HepG2 (cell line): ENCODE data around the gene ANXA2. TPM values are rescaled to one million over a fixed set of nuclear protein-coding genes. Genes with fewer than 3 reads are reported as not detected.

Source experiments
- ATAC-seq: fragments of 200-7000 bp; cut with Tn5 transposase; 3 replicates; pipeline ENCODE4 v1.9.1; 2020; ENCODE audit warnings: mild to moderate bottlenecking, moderate library complexity
- BruUV-seq: library from RNA; stranded (reverse); fragments of 400-500 nt; replicated peaks from 2 replicates; lab custom pipeline; 2021; lab: Mats Ljungman, UMichigan
- CTCF ChIA-PET: fragments of 300-600 bp; formaldehyde crosslinking; extraction: SDS; loops from one replicate; lab custom pipeline; 2021; ENCODE audit warnings: low total read pairs, inconsistent platforms, low intra/inter-chr PET ratio; lab: Yijun Ruan, JAX
- POLR2A ChIA-PET: fragments of 350-600 bp; sonication (Branson Sonifier 250); formaldehyde crosslinking; loops from one replicate; lab custom pipeline; 2020; ENCODE audit warnings: antibody characterized with exemption, inconsistent platforms; lab: Yijun Ruan, JAX
- DNase-seq: peaks from one replicate; pipeline ENCODE4 v3.0.0-alpha.2; 2015; ENCODE audit warnings: low spot score
- FAIRE-seq: peaks from 3 replicates; lab custom pipeline; 2011; peaks lifted over from hg19 to GRCh38; lab: Jason Lieb, UNC
- H2AFZ ChIP-seq: one replicate; pipeline ENCODE4 v1.6.1; 2011; ENCODE audit warnings: low read length, inconsistent platforms
- H3K27ac ChIP-seq: fragments of 300-600 bp; 3 replicates; pipeline ENCODE4 v1.8.0; 2011; ENCODE audit warnings: mixed run types, mild to moderate bottlenecking, mixed read lengths, low read length, inconsistent platforms; ENCODE audit not compliant: insufficient read depth; ENCODE audit errors: extremely low read length
- H3K27me3 ChIP-seq, 2 experiments: fragments of 200-600 bp in 1 of 2; 2 replicates in 1 of 2; 3 replicates in 1 of 2; pipeline versions ENCODE4 v1.6.0 to v1.8.0; 2011; ENCODE audit warnings: low read length in 2 of 2, mild to moderate bottlenecking in 2 of 2, moderate library complexity in 2 of 2, inconsistent platforms in 1 of 2; ENCODE audit not compliant: insufficient read depth in 2 of 2, control insufficient read depth in 1 of 2
- H3K36me3 ChIP-seq, 2 experiments: fragments of 200-600 bp in 1 of 2; replicated peaks in 1 of 2; 2 replicates in 1 of 2; 3 replicates in 1 of 2; pipeline versions ENCODE4 v1.5.1 to v1.8.0; 2011; ENCODE audit warnings: low read length in 2 of 2, inconsistent platforms in 1 of 2; ENCODE audit not compliant: insufficient read depth in 2 of 2, control insufficient read depth in 1 of 2
- H3K4me1 ChIP-seq: 2 replicates; pipeline ENCODE4 v1.5.1; 2012; ENCODE audit warnings: low read length, inconsistent platforms; ENCODE audit not compliant: insufficient read depth
- H3K4me2 ChIP-seq: 2 replicates; pipeline ENCODE4 v1.6.0; 2011; ENCODE audit warnings: low read depth, low read length, inconsistent platforms
- H3K4me3 ChIP-seq, 3 experiments: fragments of 200-600 bp in 1 of 3; sonication (generic), shearing (Covaris generic) in 1 of 3; replicated peaks in 1 of 3; 2 replicates each; pipeline ENCODE4 v1.5.1; 2011 to 2016; ENCODE audit warnings: low read length in 3 of 3, inconsistent platforms in 2 of 3, low read depth in 2 of 3, mild to moderate bottlenecking in 2 of 3, control low read depth in 1 of 3, mixed read lengths in 1 of 3; ENCODE audit not compliant: insufficient read depth in 1 of 3
- H3K79me2 ChIP-seq: one replicate; pipeline ENCODE4 v1.6.1; 2011; ENCODE audit warnings: low read length, inconsistent platforms; ENCODE audit not compliant: insufficient read depth
- H3K9ac ChIP-seq: 2 replicates; pipeline ENCODE4 v1.6.0; 2011; ENCODE audit warnings: mild to moderate bottlenecking, low read depth, low read length, inconsistent platforms; ENCODE audit not compliant: insufficient read depth
- H3K9me3 ChIP-seq: 2 replicates; pipeline ENCODE4 v1.5.1; 2012; ENCODE audit warnings: mild to moderate bottlenecking, low read length
- H4K20me1 ChIP-seq: 2 replicates; pipeline ENCODE4 v1.6.0; 2011; ENCODE audit warnings: inconsistent platforms, mild to moderate bottlenecking, low read length, moderate library complexity; ENCODE audit not compliant: insufficient read depth
- HHEX ChIP-seq: IDR thresholded peaks from 2 replicates; pipeline ENCODE4 v1.6.1; 2016; ENCODE audit warnings: control low read depth
- HNRNPL ChIP-seq: fragments of 200-400 bp; formaldehyde crosslinking; IDR thresholded peaks from 2 replicates; pipeline ENCODE4 v1.6.1; 2017; ENCODE audit warnings: mild to moderate bottlenecking, low read depth, low read length
- NCOA2 ChIP-seq: sonication (generic); formaldehyde crosslinking; IDR thresholded peaks from 2 replicates; pipeline ENCODE4 v1.8.0; 2022; ENCODE audit warnings: inconsistent platforms
- NFYB ChIP-seq: sonication (generic); formaldehyde crosslinking; IDR thresholded peaks from 2 replicates; pipeline ENCODE4 v1.4.0; 2020; ENCODE audit warnings: missing genetic modification reagents
- NR1H2 ChIP-seq: sonication (generic); formaldehyde crosslinking; IDR thresholded peaks from 2 replicates; pipeline ENCODE4 v1.8.1; 2022; ENCODE audit warnings: low read depth, missing genetic modification reagents, borderline replicate concordance
- SP1 ChIP-seq, 2 experiments: fragments of 450-650 bp in 1 of 2; sonication (generic) in 1 of 2; formaldehyde crosslinking in 1 of 2; IDR thresholded peaks; 2 replicates each; pipeline versions ENCODE4 v1.4.0 to v1.6.1; 2016 to 2020; ENCODE audit warnings: missing genetic modification reagents in 1 of 2
- WGBS: methylation state at CpG from one replicate; pipeline ENCODE4 v1.1.6; 2017; ENCODE audit warnings: low lambda C conversion rate; 5-methylcytosine and 5-hydroxymethylcytosine counted together
- in situ Hi-C: cut with HindIII; loops from 2 replicates; pipeline ENCODE4 v1.10.0; 2017; ENCODE audit warnings: low pct_unique_long_range_greater_than_20kb; ENCODE audit not compliant: extremely low pct_ligation_motif_present
- intact Hi-C: fragments of 100-400 bp; cut with micrococcal nuclease; formaldehyde crosslinking; loops from one replicate; pipeline ENCODE4 v1.10.0; 2022; ENCODE audit not compliant: unreplicated experiment
- polyA plus RNA-seq, 8 experiments: library from polyadenylated mRNA; depleted of rRNA in 3 of 8; stranded (reverse) in 7 of 8; unstranded in 1 of 8; fragments of >200 nt; fragmentation: Illumina TruSeq in 4 of 8; extraction: Trizol in 4 of 8; gene quantifications; 2 replicates each; pipeline versions ENCODE4 v1.2.1 to v1.2.3, GENCODE V29; 2011 to 2016; ENCODE audit warnings: low read depth in 4 of 8, missing spikeins in 1 of 8, mixed read lengths in 1 of 8; ENCODE audit not compliant: insufficient read depth in 1 of 8
- total RNA-seq, 5 experiments: library from RNA; depleted of rRNA; stranded (reverse); fragments of >200 nt; fragmentation: Illumina TruSeq; extraction: Trizol; gene quantifications; 2 replicates each; pipeline ENCODE4 v1.2.3, GENCODE V29; 2016; ENCODE audit warnings: low read depth in 1 of 5
- TF ChIP-seq, protein P1 (sequence below): IDR thresholded peaks from 2 replicates; pipeline ENCODE4 v1.6.1; 2016; ENCODE audit warnings: low read depth, missing genetic modification reagents, missing compliant biosample characterization
- TF ChIP-seq, protein P2 (sequence below): sonication (generic); formaldehyde crosslinking; conservative IDR thresholded peaks from 2 replicates; pipeline ENCODE4 v1.5.0; 2020; ENCODE audit warnings: missing genetic modification reagents
- TF ChIP-seq, protein P3 (sequence below): sonication (generic); formaldehyde crosslinking; IDR thresholded peaks from 2 replicates; pipeline ENCODE4 v1.4.0; 2020; ENCODE audit warnings: mild to moderate bottlenecking, missing genetic modification reagents, borderline replicate concordance
- TF ChIP-seq, protein P4 (sequence below): sonication (generic); formaldehyde crosslinking; IDR thresholded peaks from 2 replicates; pipeline ENCODE4 v1.9.0; 2022; ENCODE audit warnings: missing genetic modification reagents, mild to moderate bottlenecking, borderline replicate concordance
- TF ChIP-seq, protein P5 (sequence below): sonication (generic); formaldehyde crosslinking; IDR thresholded peaks from 2 replicates; pipeline ENCODE4 v1.4.0; 2020; ENCODE audit warnings: missing genetic modification reagents

ANXA2 gene
- total and polyA plus RNA-seq, 2 of the 13 experiments (the other 11 are each of a cell fraction or from before 2014, with no cell fraction given) = 196 to 613 TPM

DNA sequence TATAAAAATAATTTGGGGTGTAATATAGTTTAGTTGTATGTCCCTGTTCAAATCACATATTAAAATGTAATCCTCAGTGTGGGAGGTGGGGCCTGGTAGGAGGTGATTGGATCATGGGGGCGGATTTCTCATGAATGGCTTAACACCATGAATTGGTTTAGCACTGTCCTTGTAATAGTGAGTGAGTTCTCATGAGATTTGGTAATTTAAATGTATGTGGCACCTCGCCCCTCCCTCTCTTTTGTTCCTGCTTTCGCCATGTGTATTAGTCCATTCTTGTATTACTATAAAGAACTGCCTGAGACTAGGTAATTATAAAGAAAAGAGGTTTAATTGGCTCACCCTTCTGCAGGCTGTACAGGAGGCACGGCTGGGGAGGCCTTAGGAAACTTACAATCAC is 83.9 kb downstream of the ANXA2 start:
- no peak overlapping the region for H3K27ac ChIP-seq
- WGBS = 2% methylated on average over 4 of the region's 4 CpGs
- no peaks in the 10 kb centered on the region for H3K9me3 ChIP-seq
- ATAC-seq (no peak), DNase-seq (no peak), FAIRE-seq (no peak)
- H3K79me2 ChIP-seq = no peaks in the 10 kb centered on the region
- no peaks in the 10 kb centered on the region for H4K20me1 ChIP-seq
- H3K4me3 ChIP-seq = no peak overlapping the region
- CTCF ChIA-PET = no interaction called here
- in situ Hi-C loops (loop anchor here (25.0 kb wide), 1 partner anchor 577 kb away; no protein-coding TSS in a partner anchor), intact Hi-C loops (no loop called here)
- H3K27me3 ChIP-seq = peaks cover 0 to 20% of the 10 kb centered on the region in 2 experiments; a peak in 3 of 5 replicates
- BruUV-seq = no TSS peak
- H3K36me3 ChIP-seq = no peaks in the 10 kb centered on the region
- POLR2A ChIA-PET = no interaction called here
- H3K4me2 ChIP-seq = no peak overlapping the region
- no peaks in the 10 kb centered on the region for H3K4me1 ChIP-seq
- no peak overlapping the region for H3K9ac ChIP-seq
- no peak overlapping the region for H2AFZ ChIP-seq
- no peak for TF ChIP-seq HNRNPL
- TF ChIP-seq, protein P1, sequence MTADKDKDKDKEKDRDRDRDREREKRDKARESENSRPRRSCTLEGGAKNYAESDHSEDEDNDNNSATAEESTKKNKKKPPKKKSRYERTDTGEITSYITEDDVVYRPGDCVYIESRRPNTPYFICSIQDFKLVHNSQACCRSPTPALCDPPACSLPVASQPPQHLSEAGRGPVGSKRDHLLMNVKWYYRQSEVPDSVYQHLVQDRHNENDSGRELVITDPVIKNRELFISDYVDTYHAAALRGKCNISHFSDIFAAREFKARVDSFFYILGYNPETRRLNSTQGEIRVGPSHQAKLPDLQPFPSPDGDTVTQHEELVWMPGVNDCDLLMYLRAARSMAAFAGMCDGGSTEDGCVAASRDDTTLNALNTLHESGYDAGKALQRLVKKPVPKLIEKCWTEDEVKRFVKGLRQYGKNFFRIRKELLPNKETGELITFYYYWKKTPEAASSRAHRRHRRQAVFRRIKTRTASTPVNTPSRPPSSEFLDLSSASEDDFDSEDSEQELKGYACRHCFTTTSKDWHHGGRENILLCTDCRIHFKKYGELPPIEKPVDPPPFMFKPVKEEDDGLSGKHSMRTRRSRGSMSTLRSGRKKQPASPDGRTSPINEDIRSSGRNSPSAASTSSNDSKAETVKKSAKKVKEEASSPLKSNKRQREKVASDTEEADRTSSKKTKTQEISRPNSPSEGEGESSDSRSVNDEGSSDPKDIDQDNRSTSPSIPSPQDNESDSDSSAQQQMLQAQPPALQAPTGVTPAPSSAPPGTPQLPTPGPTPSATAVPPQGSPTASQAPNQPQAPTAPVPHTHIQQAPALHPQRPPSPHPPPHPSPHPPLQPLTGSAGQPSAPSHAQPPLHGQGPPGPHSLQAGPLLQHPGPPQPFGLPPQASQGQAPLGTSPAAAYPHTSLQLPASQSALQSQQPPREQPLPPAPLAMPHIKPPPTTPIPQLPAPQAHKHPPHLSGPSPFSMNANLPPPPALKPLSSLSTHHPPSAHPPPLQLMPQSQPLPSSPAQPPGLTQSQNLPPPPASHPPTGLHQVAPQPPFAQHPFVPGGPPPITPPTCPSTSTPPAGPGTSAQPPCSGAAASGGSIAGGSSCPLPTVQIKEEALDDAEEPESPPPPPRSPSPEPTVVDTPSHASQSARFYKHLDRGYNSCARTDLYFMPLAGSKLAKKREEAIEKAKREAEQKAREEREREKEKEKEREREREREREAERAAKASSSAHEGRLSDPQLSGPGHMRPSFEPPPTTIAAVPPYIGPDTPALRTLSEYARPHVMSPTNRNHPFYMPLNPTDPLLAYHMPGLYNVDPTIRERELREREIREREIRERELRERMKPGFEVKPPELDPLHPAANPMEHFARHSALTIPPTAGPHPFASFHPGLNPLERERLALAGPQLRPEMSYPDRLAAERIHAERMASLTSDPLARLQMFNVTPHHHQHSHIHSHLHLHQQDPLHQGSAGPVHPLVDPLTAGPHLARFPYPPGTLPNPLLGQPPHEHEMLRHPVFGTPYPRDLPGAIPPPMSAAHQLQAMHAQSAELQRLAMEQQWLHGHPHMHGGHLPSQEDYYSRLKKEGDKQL (CRISPR knock-in tag) = no peak
- TF ChIP-seq, protein P2, sequence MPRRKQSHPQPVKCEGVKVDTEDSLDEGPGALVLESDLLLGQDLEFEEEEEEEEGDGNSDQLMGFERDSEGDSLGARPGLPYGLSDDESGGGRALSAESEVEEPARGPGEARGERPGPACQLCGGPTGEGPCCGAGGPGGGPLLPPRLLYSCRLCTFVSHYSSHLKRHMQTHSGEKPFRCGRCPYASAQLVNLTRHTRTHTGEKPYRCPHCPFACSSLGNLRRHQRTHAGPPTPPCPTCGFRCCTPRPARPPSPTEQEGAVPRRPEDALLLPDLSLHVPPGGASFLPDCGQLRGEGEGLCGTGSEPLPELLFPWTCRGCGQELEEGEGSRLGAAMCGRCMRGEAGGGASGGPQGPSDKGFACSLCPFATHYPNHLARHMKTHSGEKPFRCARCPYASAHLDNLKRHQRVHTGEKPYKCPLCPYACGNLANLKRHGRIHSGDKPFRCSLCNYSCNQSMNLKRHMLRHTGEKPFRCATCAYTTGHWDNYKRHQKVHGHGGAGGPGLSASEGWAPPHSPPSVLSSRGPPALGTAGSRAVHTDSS (CRISPR knock-in tag) = no peak
- TF ChIP-seq NCOA2 = no peak
- no peak for TF ChIP-seq NR1H2 (CRISPR knock-in tag)
- no peak for TF ChIP-seq SP1 (IDR thresholded peaks at IDR 0.05)
- no peak for TF ChIP-seq SP1 (CRISPR knock-in tag; IDR thresholded peaks at IDR 0.05)
- TF ChIP-seq, protein P3, sequence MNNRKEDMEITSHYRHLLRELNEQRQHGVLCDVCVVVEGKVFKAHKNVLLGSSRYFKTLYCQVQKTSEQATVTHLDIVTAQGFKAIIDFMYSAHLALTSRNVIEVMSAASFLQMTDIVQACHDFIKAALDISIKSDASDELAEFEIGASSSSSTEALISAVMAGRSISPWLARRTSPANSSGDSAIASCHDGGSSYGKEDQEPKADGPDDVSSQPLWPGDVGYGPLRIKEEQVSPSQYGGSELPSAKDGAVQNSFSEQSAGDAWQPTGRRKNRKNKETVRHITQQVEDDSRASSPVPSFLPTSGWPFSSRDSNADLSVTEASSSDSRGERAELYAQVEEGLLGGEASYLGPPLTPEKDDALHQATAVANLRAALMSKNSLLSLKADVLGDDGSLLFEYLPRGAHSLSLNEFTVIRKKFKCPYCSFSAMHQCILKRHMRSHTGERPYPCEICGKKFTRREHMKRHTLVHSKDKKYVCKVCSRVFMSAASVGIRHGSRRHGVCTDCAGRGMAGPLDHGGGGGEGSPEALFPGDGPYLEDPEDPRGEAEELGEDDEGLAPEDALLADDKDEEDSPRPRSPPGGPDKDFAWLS (CRISPR knock-in tag) = no peak
- TF ChIP-seq NFYB = no peak
- TF ChIP-seq, protein P4, sequence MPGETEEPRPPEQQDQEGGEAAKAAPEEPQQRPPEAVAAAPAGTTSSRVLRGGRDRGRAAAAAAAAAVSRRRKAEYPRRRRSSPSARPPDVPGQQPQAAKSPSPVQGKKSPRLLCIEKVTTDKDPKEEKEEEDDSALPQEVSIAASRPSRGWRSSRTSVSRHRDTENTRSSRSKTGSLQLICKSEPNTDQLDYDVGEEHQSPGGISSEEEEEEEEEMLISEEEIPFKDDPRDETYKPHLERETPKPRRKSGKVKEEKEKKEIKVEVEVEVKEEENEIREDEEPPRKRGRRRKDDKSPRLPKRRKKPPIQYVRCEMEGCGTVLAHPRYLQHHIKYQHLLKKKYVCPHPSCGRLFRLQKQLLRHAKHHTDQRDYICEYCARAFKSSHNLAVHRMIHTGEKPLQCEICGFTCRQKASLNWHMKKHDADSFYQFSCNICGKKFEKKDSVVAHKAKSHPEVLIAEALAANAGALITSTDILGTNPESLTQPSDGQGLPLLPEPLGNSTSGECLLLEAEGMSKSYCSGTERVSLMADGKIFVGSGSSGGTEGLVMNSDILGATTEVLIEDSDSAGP (CRISPR knock-in tag) = no peak
- TF ChIP-seq, protein P5, sequence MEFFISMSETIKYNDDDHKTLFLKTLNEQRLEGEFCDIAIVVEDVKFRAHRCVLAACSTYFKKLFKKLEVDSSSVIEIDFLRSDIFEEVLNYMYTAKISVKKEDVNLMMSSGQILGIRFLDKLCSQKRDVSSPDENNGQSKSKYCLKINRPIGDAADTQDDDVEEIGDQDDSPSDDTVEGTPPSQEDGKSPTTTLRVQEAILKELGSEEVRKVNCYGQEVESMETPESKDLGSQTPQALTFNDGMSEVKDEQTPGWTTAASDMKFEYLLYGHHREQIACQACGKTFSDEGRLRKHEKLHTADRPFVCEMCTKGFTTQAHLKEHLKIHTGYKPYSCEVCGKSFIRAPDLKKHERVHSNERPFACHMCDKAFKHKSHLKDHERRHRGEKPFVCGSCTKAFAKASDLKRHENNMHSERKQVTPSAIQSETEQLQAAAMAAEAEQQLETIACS = no peak
- TF ChIP-seq HHEX (CRISPR knock-in tag) = no peak
